ENCODE data around the gene SLC4A1.

Gene SLC4A1

GRCh38 chr17:44310188-44310587, 42.3 kb upstream of the SLC4A1 start:
- H3K36me3 ChIP-seq (ENCODE audit: control insufficient read depth, insufficient read depth, low read length) = no peaks in the 10 kb centered on the region
- no peak overlapping the region for H3K4me3 ChIP-seq (ENCODE audit: low read depth, low read length)
- H3K9ac ChIP-seq (ENCODE audit: low read length) = no peak overlapping the region
- no peaks in the 10 kb centered on the region for H3K9me3 ChIP-seq (ENCODE audit: control insufficient read depth, insufficient read depth, low read depth, low read length)
- peaks cover 37% of the 10 kb centered on the region for H3K27me3 ChIP-seq (ENCODE audit: control insufficient read depth, insufficient read depth, low read length)
- H3K4me1 ChIP-seq (ENCODE audit: control insufficient read depth, insufficient read depth, low read length) = peaks cover 39% of the 10 kb centered on the region
- H3K27ac ChIP-seq (ENCODE audit: low read depth, low read length) = no peak overlapping the region

- no peak overlapping the region for H3K27ac ChIP-seq (ENCODE audit: low read depth, low read length)
- no peak overlapping the region for H3K9ac ChIP-seq (ENCODE audit: low read length)
- H3K9me3 ChIP-seq (ENCODE audit: control insufficient read depth, insufficient read depth, low read depth, low read length) = no peaks in the 10 kb centered on the region
- H3K36me3 ChIP-seq (ENCODE audit: control insufficient read depth, insufficient read depth, low read length) = no peaks in the 10 kb centered on the region
- H3K27me3 ChIP-seq (ENCODE audit: control insufficient read depth, insufficient read depth, low read length) = peaks cover 30% of the 10 kb centered on the region
- H3K4me1 ChIP-seq (ENCODE audit: control insufficient read depth, insufficient read depth, low read length) = peaks cover 36% of the 10 kb centered on the region
- H3K4me3 ChIP-seq (ENCODE audit: low read depth, low read length) = peak overlapping the region; percentile 52; the same call in 1 of the 2 replicates
Observed at GRCh38 chr17:44309472-44309871, 41.5 kb upstream of the SLC4A1 start.

DNA sequence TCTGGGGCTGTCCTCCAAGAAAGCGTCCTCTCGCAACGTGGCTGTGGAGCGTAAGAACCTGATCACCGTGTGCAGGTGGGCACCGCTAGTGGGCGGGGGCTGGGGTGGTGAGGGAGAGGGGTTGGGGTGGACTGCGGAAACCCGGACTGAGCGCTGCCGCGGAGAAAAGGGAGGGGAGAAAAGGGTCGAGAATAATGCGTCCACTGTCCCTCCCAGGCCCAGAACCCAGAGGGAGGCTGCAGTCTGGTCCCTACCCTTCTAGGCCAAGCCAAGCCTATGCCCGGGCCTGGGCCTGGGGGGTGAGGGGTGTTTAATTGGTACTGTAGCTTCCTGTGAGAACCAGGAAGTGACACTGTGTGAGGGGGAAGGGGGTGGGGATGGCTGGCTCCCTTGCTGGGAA, 40.9 kb upstream of the SLC4A1 start:
- H3K27me3 ChIP-seq (ENCODE audit: control insufficient read depth, insufficient read depth, low read length) = peaks cover 24% of the 10 kb centered on the region
- no peaks in the 10 kb centered on the region for H3K36me3 ChIP-seq (ENCODE audit: control insufficient read depth, insufficient read depth, low read length)
- peak overlapping the region; percentile 52 for H3K4me3 ChIP-seq (ENCODE audit: low read depth, low read length)
- no peak overlapping the region for H3K9ac ChIP-seq (ENCODE audit: low read length)
- H3K4me1 ChIP-seq (ENCODE audit: control insufficient read depth, insufficient read depth, low read length) = peaks cover 36% of the 10 kb centered on the region
- H3K27ac ChIP-seq (ENCODE audit: low read depth, low read length) = no peak overlapping the region
- no peaks in the 10 kb centered on the region for H3K9me3 ChIP-seq (ENCODE audit: control insufficient read depth, insufficient read depth, low read depth, low read length)

DNA sequence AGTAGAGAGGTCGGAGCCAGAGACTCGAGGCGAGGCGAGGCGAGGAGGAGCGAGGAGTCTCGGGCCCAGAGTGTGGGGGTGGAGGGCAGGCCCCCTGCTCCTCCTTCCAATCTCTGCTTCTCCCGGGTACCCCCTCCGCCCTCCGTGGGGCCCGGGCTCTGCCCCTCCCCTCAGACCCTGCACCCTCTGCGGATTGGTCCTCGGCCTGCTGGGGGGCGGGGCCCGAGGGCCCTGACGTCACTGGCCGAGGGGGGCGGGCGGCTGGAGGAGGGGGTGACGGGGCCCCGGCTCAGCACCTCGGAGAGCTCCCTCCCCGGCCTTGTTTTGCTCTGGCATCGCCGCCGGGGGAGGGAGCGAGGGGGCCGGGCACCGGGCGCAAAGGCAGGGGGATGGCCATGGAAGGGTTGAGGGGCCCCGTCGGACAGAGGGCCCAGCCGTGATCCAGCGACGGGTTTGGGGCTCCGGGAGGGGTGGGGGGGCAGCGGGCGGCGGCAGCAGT, 40.4 kb upstream of the SLC4A1 start, which contains the start of gene RUNDC3A:
Gene RUNDC3A (plus strand): TSS at position 282 of the 499 bp plus-strand sequence. CDS start 232 bp downstream, outside the sequence.
- H3K4me3 ChIP-seq (ENCODE audit: low read depth, low read length) = peak within 1 kb of the TSS; percentile 76
- peaks cover 36% of the 10 kb centered on the region for H3K4me1 ChIP-seq (ENCODE audit: control insufficient read depth, insufficient read depth, low read length)
- H3K9me3 ChIP-seq (ENCODE audit: control insufficient read depth, insufficient read depth, low read depth, low read length) = no peaks in the 10 kb centered on the region
- no peaks in the 10 kb centered on the region for H3K36me3 ChIP-seq (ENCODE audit: control insufficient read depth, insufficient read depth, low read length)
- peak within 1 kb of the TSS; percentile 35 for H3K9ac ChIP-seq (ENCODE audit: low read length)
- no peak within 1 kb of the TSS for H3K27ac ChIP-seq (ENCODE audit: low read depth, low read length)
- H3K27me3 ChIP-seq (ENCODE audit: control insufficient read depth, insufficient read depth, low read length) = peaks cover 21% of the 10 kb centered on the region; the same call in 1 of the 2 replicates

GRCh38 chr17:44307387-44308186, 39.7 kb upstream of the SLC4A1 start:
- Histone ChIP-seq H3K27me3 (ENCODE audit: control insufficient read depth, insufficient read depth, low read length) (peaks cover 14% of the 10 kb centered on the region; the same call in 1 of the 2 replicates), H3K4me1 (ENCODE audit: control insufficient read depth, insufficient read depth, low read length) (peaks cover 33% of the 10 kb centered on the region), H3K9me3 (ENCODE audit: control insufficient read depth, insufficient read depth, low read depth, low read length) (no peaks in the 10 kb centered on the region), H3K36me3 (ENCODE audit: control insufficient read depth, insufficient read depth, low read length) (no peaks in the 10 kb centered on the region), H3K9ac (ENCODE audit: low read length) (peak overlapping the region; percentile 35), H3K27ac (ENCODE audit: low read depth, low read length) (no peak overlapping the region), H3K4me3 (ENCODE audit: low read depth, low read length) (peak overlapping the region; percentile 76)

DNA sequence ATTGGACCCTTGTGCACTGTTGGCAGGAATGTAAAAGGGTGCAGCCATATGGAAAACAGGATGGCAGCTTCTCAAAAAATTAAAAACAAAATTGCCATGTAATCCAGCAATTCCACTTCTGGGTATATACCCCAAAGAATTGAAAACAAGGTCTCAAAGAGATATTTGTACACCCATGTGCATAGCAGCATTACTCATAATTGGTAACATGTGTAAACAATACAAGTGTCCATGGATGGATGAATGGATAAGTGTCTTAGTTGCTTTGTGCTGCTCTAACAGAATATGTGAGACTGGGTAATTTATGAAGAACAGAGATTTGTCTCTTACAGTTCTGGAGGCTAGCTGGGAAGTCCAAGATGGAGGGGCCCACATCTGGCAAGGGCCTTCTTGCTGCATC, 36.7 kb upstream of the SLC4A1 start:
- no peaks in the 10 kb centered on the region for H3K36me3 ChIP-seq (ENCODE audit: control insufficient read depth, insufficient read depth, low read length)
- peaks cover 8% of the 10 kb centered on the region; the same call in 1 of the 2 replicates for H3K27me3 ChIP-seq (ENCODE audit: control insufficient read depth, insufficient read depth, low read length)

GRCh38 chr17:44297975-44298374, 30.0 kb upstream of the SLC4A1 start:
- Histone ChIP-seq H3K4me3 (ENCODE audit: low read depth, low read length) (no peak overlapping the region), H3K27me3 (ENCODE audit: control insufficient read depth, insufficient read depth, low read length) (no peaks in the 10 kb centered on the region), H3K9me3 (ENCODE audit: control insufficient read depth, insufficient read depth, low read depth, low read length) (no peaks in the 10 kb centered on the region), H3K4me1 (ENCODE audit: control insufficient read depth, insufficient read depth, low read length) (no peaks in the 10 kb centered on the region), H3K36me3 (ENCODE audit: control insufficient read depth, insufficient read depth, low read length) (no peaks in the 10 kb centered on the region), H3K27ac (ENCODE audit: low read depth, low read length) (no peak overlapping the region), H3K9ac (ENCODE audit: low read length) (no peak overlapping the region)

More for the DNA sequence above, 36.7 kb upstream of the SLC4A1 start:
- Histone ChIP-seq H3K4me1 (ENCODE audit: control insufficient read depth, insufficient read depth, low read length) (peaks cover 15% of the 10 kb centered on the region), H3K9ac (ENCODE audit: low read length) (no peak overlapping the region), H3K9me3 (ENCODE audit: control insufficient read depth, insufficient read depth, low read depth, low read length) (no peaks in the 10 kb centered on the region), H3K4me3 (ENCODE audit: low read depth, low read length) (no peak overlapping the region), H3K27ac (ENCODE audit: low read depth, low read length) (no peak overlapping the region)

DNA sequence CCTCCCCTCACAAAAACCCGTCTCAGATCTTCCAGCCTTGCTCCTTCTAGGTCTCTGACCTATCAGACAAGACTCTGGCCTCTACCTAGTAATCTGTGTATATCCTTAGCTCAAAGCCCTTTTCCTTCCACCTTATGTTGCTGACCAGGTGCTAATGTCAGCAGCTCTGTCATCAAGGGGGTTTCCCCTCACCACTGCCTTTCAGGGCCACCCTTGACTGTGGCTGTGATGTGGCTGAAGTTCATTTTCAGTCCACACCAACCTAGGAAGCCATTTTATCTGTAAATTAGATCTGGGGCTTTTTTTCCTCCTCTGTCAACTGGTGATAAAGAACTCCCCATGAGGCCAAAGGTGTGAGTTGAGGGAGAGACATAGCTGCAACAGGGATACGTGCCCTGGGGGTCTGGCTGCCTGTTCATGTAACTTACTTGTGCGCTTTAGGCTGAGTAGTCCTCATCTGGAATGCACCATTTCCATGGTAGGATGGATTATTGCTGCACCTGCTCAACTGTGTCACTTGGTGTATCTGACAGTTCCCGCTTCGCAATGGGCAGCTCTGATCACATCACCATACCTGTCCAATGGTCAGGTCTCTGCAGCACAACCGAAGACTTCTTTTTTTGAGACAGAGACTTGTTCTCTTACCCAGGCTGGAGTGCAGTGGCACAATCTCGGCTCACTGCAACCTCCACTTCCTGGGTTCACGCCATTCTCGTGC, 25.7 kb upstream of the SLC4A1 start:
- no peaks in the 10 kb centered on the region for H3K9me3 ChIP-seq (ENCODE audit: control insufficient read depth, insufficient read depth, low read depth, low read length)
- no peak overlapping the region for H3K4me3 ChIP-seq (ENCODE audit: low read depth, low read length)
- no peak overlapping the region for H3K9ac ChIP-seq (ENCODE audit: low read length)
- no peak overlapping the region for H3K27ac ChIP-seq (ENCODE audit: low read depth, low read length)
- no peaks in the 10 kb centered on the region for H3K27me3 ChIP-seq (ENCODE audit: control insufficient read depth, insufficient read depth, low read length)
- H3K36me3 ChIP-seq (ENCODE audit: control insufficient read depth, insufficient read depth, low read length) = no peaks in the 10 kb centered on the region
- no peaks in the 10 kb centered on the region for H3K4me1 ChIP-seq (ENCODE audit: control insufficient read depth, insufficient read depth, low read length)

GRCh38 chr17:44287651-44288050, 19.7 kb upstream of the SLC4A1 start:
- Histone ChIP-seq H3K9ac (ENCODE audit: low read length) (no peak overlapping the region), H3K27me3 (ENCODE audit: control insufficient read depth, insufficient read depth, low read length) (no peaks in the 10 kb centered on the region), H3K9me3 (ENCODE audit: control insufficient read depth, insufficient read depth, low read depth, low read length) (no peaks in the 10 kb centered on the region), H3K27ac (ENCODE audit: low read depth, low read length) (no peak overlapping the region), H3K4me1 (ENCODE audit: control insufficient read depth, insufficient read depth, low read length) (no peaks in the 10 kb centered on the region), H3K4me3 (ENCODE audit: low read depth, low read length) (no peak overlapping the region), H3K36me3 (ENCODE audit: control insufficient read depth, insufficient read depth, low read length) (no peaks in the 10 kb centered on the region)

DNA sequence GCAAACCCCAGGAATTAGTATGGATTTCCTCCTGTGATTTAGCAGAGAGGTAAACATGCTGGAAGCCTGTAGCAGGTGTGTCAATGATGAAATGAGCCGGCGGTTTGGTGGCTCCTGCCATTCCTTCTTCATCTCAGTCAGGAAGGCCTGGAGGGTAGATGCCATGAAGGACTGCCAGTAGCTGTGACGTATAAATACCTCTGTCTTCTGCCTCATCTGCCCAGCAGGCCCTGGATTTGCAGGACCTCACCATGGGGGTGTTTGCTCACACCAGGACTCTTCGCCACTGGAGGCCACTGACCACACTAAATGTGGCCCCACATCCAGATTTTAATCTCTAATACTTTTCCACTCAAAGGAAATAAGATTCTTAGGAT, 16.1 kb upstream of the SLC4A1 start:
- Histone ChIP-seq H3K36me3 (ENCODE audit: control insufficient read depth, insufficient read depth, low read length) (no peaks in the 10 kb centered on the region), H3K27ac (ENCODE audit: low read depth, low read length) (no peak overlapping the region), H3K4me1 (ENCODE audit: control insufficient read depth, insufficient read depth, low read length) (peaks cover 12% of the 10 kb centered on the region), H3K4me3 (ENCODE audit: low read depth, low read length) (no peak overlapping the region), H3K9me3 (ENCODE audit: control insufficient read depth, insufficient read depth, low read depth, low read length) (no peaks in the 10 kb centered on the region), H3K9ac (ENCODE audit: low read length) (no peak overlapping the region), H3K27me3 (ENCODE audit: control insufficient read depth, insufficient read depth, low read length) (no peaks in the 10 kb centered on the region)
